Myocyte (in vitro differentiated cells): ENCODE measurements around the gene TMCO1. TPM values are rescaled to one million over a fixed set of nuclear protein-coding genes. Genes with fewer than 3 reads are reported as not detected.
"Not testable (repeated sequence)": the region's sequence is repeated elsewhere in the genome, so short reads cannot be mapped to it uniquely, and the experiment has no call there.

Experiments used
- DNase-seq: peaks from one replicate; pipeline ENCODE4 v3.0.0-alpha.2; 2012; ENCODE audit warnings: low read depth
- polyA plus RNA-seq: library from polyadenylated mRNA; unstranded; fragments of >200 nt; gene quantifications from one replicate; pipeline ENCODE4 v1.2.1, GENCODE V29; 2012; ENCODE audit warnings: missing spikeins
- total RNA-seq: library from RNA; depleted of rRNA; stranded (reverse); fragments of >200 nt; gene quantifications from 2 replicates; pipeline ENCODE4 v1.2.3, GENCODE V29; 2014

Gene TMCO1
- 87.2 and 96.9 TPM in 2 replicates for total RNA-seq
- polyA plus RNA-seq, result 178 TPM

GRCh38 chr1:165768513-165769394, at the start of gene TMCO1:
TSS of gene TMCO1 (minus strand) at chr1:165768868. CDS start at chr1:165768751, 117 bp downstream.
- DNase-seq, result peak; percentile 99

GRCh38 chr1:165816826-165817497, 48.3 kb upstream of the TMCO1 start:
- no peak for DNase-seq

GRCh38 chr1:165816157-165816556, 47.5 kb upstream of the TMCO1 start:
- DNase-seq, result no peak

- peak; percentile 56 for DNase-seq
These were observed 47.1 kb upstream of the TMCO1 start for GRCh38 chr1:165815725-165816124.

- no peak for DNase-seq
These were observed 38.9 kb upstream of the TMCO1 start for GRCh38 chr1:165807613-165808012.

- DNase-seq, result not testable (repeated sequence)
These were observed 35.8 kb upstream of the TMCO1 start for GRCh38 chr1:165804513-165804912.

GRCh38 chr1:165799387-165799786, 30.7 kb upstream of the TMCO1 start:
- no peak for DNase-seq

GRCh38 chr1:165795894-165796293, 27.2 kb upstream of the TMCO1 start:
- DNase-seq, result no peak

- no peak for DNase-seq
These were observed 25.3 kb upstream of the TMCO1 start for GRCh38 chr1:165793951-165794350.

- DNase-seq, result no peak
These were observed 19.1 kb upstream of the TMCO1 start for GRCh38 chr1:165787741-165788140.

GRCh38 chr1:165783519-165783918, 14.9 kb upstream of the TMCO1 start:
- not testable (repeated sequence) for DNase-seq

- not testable (repeated sequence) for DNase-seq
These were observed 9.5 kb upstream of the TMCO1 start for GRCh38 chr1:165778197-165778596.

- peak; percentile 59 for DNase-seq
These were observed 4.8 kb upstream of the TMCO1 start for GRCh38 chr1:165773324-165773965.

- DNase-seq, result no peak
These were observed 4.1 kb upstream of the TMCO1 start for GRCh38 chr1:165772739-165773138.

- DNase-seq, result no peak
These were observed 4.4 kb downstream of the TMCO1 start for GRCh38 chr1:165764277-165764676.

- no peak for DNase-seq
These were observed 5.2 kb downstream of the TMCO1 start for GRCh38 chr1:165763442-165763841.

- no peak for DNase-seq
These were observed 5.9 kb downstream of the TMCO1 start for GRCh38 chr1:165762725-165763124.

- no peak for DNase-seq
These were observed 9.6 kb downstream of the TMCO1 start for GRCh38 chr1:165759095-165759494.

- peak; percentile 24 for DNase-seq
These were observed 13.2 kb downstream of the TMCO1 start for GRCh38 chr1:165755393-165756010.

- DNase-seq, result no peak
These were observed 14.7 kb downstream of the TMCO1 start for GRCh38 chr1:165753934-165754333.

GRCh38 chr1:165748550-165748949, 20.1 kb downstream of the TMCO1 start:
- no peak for DNase-seq
